Measurements from ENCODE around the gene ZNF350. TPM values are rescaled to one million over a fixed set of nuclear protein-coding genes. Genes with fewer than 3 reads are reported as not detected.

Gene ZNF350
- total RNA-seq, 2 donors from 2014 or later = 5.7 to 6.5 TPM

DNA sequence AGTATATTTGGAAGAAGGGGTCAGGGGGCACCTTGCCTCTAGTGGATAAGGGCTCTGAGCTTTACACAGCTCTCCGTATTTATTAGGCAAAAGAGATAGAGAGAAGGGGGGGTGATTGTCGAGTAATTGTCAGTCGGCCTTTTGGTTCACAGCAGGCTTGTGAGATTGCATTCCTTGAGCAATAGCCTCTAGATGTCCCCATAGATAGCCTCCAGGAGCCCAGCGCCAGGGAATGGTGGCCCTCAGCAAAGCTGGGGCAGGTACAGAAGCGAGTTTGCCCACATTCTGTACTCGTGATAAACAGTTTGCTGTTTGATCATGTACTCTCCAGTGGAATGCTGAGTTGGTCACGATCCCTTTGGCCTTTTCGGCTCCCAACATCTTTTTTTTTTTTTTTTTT lies 54.7 kb downstream of the ZNF350 start:
- Histone ChIP-seq H3K36me3 (peaks cover 67% of the 10 kb centered on the region), H3K4me1 (peaks cover 0 to 9% of the 10 kb centered on the region in 2 donors), H3K27me3 (no peaks in the 10 kb centered on the region), H3K9me3 (peaks cover 0 to 18% of the 10 kb centered on the region in 2 donors), H3K4me3 (no peak overlapping the region), H3K27ac (no peak overlapping the region)
- no peak for DNase-seq (ENCODE audit: low spot score)
- TF ChIP-seq, protein P1, sequence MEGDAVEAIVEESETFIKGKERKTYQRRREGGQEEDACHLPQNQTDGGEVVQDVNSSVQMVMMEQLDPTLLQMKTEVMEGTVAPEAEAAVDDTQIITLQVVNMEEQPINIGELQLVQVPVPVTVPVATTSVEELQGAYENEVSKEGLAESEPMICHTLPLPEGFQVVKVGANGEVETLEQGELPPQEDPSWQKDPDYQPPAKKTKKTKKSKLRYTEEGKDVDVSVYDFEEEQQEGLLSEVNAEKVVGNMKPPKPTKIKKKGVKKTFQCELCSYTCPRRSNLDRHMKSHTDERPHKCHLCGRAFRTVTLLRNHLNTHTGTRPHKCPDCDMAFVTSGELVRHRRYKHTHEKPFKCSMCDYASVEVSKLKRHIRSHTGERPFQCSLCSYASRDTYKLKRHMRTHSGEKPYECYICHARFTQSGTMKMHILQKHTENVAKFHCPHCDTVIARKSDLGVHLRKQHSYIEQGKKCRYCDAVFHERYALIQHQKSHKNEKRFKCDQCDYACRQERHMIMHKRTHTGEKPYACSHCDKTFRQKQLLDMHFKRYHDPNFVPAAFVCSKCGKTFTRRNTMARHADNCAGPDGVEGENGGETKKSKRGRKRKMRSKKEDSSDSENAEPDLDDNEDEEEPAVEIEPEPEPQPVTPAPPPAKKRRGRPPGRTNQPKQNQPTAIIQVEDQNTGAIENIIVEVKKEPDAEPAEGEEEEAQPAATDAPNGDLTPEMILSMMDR (IDR thresholded peaks at IDR 0.05) = no peak

DNA sequence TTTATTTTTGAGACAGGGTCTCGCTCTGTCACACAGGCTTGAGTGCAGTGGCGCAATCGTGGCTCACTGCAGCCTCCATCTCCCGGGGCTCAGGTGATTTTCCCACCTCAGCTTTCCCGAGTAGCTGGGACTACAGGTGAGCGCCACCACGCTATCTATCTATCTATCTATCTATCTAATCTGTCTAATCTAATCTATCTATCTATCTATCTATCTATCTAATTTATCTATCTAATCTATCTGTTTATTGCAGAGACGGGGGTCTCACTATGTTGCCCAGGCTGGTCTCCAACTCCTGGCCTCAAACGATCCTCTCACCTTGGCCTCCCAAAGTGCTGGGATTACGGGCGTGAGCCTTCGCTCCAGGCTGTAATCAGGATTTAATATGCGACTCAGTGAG lies 58.8 kb downstream of the ZNF350 start:
- H3K9me3 ChIP-seq = peaks cover 0 to 12% of the 10 kb centered on the region in 2 donors

DNA sequence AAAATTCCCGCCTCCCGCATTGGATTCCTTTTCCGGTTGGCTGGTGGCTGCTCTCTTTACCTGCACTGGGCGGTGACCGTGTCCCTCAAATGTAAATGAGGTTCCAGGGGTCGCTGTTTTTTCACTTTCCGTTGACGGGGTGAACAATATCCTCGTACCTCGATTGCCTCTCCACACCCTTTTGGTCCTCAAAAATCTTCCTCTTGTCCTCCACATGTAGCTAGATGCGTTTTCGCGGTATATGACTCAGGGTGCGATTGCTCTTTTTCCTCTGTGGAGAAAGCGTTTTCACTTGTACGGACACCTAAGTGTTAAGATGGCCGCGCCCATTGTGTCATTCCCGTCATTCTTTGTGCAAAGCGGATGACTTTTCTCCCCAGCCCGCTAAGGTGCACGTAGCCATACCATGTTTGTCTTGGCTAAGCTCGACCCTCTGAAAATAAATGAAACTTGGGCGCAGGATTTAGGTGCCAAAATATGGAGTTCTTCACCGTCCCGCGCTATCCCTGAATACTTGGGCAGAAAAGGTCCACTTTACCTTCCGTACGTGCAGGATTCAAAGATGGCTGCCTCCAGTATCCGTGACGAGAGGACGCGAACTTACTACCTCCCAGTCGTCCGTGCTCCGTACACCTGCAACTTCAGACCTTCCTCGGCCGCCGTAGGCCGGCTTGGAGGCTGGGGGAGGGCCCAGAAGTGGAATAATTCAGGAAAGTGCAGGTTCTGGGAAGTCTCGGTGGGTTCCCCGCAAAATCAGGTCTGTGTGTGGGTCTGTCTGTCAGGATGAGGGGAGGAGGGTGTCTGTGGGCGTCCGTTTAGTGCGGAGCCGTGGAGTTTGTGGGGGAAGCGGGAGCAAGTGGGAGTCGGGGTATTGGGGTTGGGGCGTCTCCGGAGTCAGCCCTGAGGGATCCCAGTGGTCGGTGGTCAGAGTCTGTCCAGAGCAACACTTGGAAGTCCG lies 59.6 kb downstream of the ZNF350 start, which contains the start of gene ZNF613:
Gene ZNF613 (plus strand): TSS at position 689 of the 958 bp plus-strand sequence. CDS start 8,749 bp downstream, outside the sequence.
- peak; percentile 88 for DNase-seq (ENCODE audit: low spot score)
- TF ChIP-seq, protein P1 (IDR thresholded peaks at IDR 0.05) = peak in 1 of 2 donors; percentile 47
- H3K27ac ChIP-seq = peak within 1 kb of the TSS; percentile 87 to 88
- peak within 1 kb of the TSS; percentile 79 to 86 for H3K4me3 ChIP-seq
- no peaks in the 10 kb centered on the region for H3K27me3 ChIP-seq
- H3K9me3 ChIP-seq = peaks cover 6 to 19% of the 10 kb centered on the region in 2 donors
- peaks cover 19% of the 10 kb centered on the region for H3K36me3 ChIP-seq
- peaks cover 0 to 9% of the 10 kb centered on the region in 2 donors for H3K4me1 ChIP-seq

More for the DNA sequence above, 58.8 kb downstream of the ZNF350 start:
- no peaks in the 10 kb centered on the region for H3K27me3 ChIP-seq
- TF ChIP-seq, protein P1 (IDR thresholded peaks at IDR 0.05) = no peak
- no peak for DNase-seq (ENCODE audit: low spot score)
- peak overlapping the region in 1 of 2 donors; percentile 88 for H3K27ac ChIP-seq
- peak overlapping the region; percentile 79 to 86 for H3K4me3 ChIP-seq
- peaks cover 27% of the 10 kb centered on the region for H3K36me3 ChIP-seq
- H3K4me1 ChIP-seq = peaks cover 0 to 9% of the 10 kb centered on the region in 2 donors

DNA sequence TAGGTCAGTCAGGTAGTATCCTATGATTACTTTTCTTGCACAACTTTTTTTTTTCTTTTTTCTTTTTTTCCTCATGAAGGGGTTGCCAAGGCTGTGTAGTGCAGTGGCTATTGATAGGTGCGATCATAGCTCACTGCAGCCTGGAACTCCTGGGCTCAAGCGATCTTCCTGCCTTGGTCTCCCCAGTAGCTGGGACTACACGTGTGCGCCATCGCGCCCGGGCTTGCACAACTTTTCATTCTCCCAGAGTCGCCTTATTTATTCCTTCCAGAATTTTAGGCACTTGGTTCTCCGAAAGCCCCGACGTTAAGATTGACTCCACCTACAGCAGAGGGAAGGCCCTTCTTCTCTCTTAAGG lies 60.2 kb downstream of the ZNF350 start:
- no peak for DNase-seq (ENCODE audit: low spot score)
- Histone ChIP-seq H3K4me3 (peak overlapping the region; percentile 79 to 86), H3K27me3 (no peaks in the 10 kb centered on the region), H3K27ac (peak overlapping the region; percentile 87 to 88), H3K9me3 (peaks cover 10 to 26% of the 10 kb centered on the region in 2 donors), H3K36me3 (peaks cover 13% of the 10 kb centered on the region), H3K4me1 (peaks cover 0 to 9% of the 10 kb centered on the region in 2 donors)
- TF ChIP-seq, protein P1 (IDR thresholded peaks at IDR 0.05) = no peak

DNA sequence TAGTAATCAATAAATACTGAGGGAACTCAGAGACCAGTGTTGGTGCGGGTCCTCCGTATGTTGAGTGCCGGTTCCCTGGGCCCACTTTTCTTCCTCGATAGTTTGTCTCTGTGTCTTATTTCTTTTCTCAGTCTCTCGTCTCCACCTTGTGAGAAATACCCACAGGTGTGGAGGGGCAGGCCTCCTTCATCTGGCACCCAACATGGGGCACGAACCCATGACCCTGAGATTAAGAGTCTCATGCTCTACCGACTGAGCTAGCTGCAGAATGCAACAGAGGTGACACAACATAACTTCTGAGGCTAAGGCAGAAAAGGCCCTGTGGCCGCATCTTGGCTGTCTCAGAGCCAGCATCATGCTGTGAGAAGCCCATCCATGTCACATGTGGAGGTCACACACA lies 64.7 kb downstream of the ZNF350 start:
- Histone ChIP-seq H3K27ac (no peak overlapping the region), H3K36me3 (no peaks in the 10 kb centered on the region), H3K4me1 (no peaks in the 10 kb centered on the region), H3K9me3 (peaks cover 12 to 65% of the 10 kb centered on the region in 2 donors), H3K27me3 (no peaks in the 10 kb centered on the region), H3K4me3 (no peak overlapping the region)
- DNase-seq (ENCODE audit: low spot score) = no peak
- TF ChIP-seq, protein P1 (IDR thresholded peaks at IDR 0.05) = no peak

Measured in right atrium auricular region (tissue), 2 donors.